Upper lobe of left lung (tissue), 4 donors: Measurements from ENCODE around the gene ARFGAP2.

Experiments
- CTCF ChIP-seq, 6 experiments: fragments of 450-650 bp in 4 of 6; fragments of 200-600 bp in 2 of 6; sonication (generic) in 2 of 6; IDR thresholded peaks; one replicate each; pipeline ENCODE4 v1.5.1; 2016 to 2019; ENCODE audit warnings: antibody characterized with exemption in 6 of 6
- EP300 ChIP-seq, 4 donors: sonication (generic); formaldehyde crosslinking; IDR thresholded peaks; one replicate each; pipeline ENCODE4 v1.5.1; 2017; ENCODE audit warnings: antibody characterized with exemption in 4 of 4, control low read depth in 2 of 4
- POLR2A ChIP-seq, 4 donors: fragments of 450-650 bp; IDR thresholded peaks; one replicate each; pipeline ENCODE4 v1.5.1; 2016 to 2017; ENCODE audit warnings: antibody characterized with exemption in 4 of 4, mild to moderate bottlenecking in 2 of 4

- TF ChIP-seq CTCF (IDR thresholded peaks at IDR 0.05), result no peak
- no peak for TF ChIP-seq POLR2A (IDR thresholded peaks at IDR 0.05)
- no peak for TF ChIP-seq EP300 (IDR thresholded peaks at IDR 0.05)
Observed at GRCh38 chr11:47154616-47155570, 21.8 kb downstream of the ARFGAP2 start.
